NCI-H226 (cell line): Measurements from ENCODE around the gene MGST3.
"Not testable (repeated sequence)": the region's sequence is repeated elsewhere in the genome, so short reads cannot be mapped to it uniquely, and the experiment has no call there.

Experiments
- DNase-seq: peaks from one replicate; pipeline ENCODE4 v3.0.0-alpha.2; 2015

The MGST3 gene

DNA sequence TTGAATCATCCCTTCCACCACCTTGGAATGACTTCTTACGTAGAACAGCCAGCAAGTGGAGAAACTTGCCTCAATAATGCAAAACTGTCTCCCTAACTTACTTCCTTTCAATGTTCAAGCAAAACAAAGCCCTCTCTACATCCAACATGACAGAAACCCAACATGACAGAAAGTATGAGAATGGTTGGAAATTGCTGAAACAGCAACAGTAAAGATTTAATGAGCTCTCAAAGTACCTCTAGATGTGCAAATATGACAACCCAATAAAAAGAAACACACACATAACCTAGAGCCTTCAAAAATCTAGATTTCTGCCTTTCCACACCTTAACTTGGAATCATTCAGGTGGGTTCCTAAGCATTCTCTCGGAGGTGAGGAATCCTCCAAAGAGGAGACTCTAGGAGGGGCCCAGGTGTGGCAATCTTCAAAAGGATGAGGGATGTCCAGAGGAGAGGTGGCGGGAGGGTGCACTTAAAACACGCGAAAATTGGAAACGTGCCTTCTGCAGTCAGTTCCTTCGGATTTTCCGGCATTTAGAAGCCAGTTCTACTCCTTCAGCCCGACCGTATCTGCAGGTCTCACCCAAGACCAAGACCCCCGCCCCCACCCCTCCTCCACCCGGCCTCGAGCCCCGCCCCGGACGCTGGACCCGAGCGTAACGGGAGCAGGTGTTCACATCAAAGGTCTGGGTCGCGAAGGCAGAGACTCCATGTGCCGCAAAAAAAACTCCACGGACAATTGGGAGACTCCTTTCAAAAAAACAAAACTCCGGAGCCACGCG, 996 bp upstream of the MGST3 start:
- no peak for DNase-seq

DNA sequence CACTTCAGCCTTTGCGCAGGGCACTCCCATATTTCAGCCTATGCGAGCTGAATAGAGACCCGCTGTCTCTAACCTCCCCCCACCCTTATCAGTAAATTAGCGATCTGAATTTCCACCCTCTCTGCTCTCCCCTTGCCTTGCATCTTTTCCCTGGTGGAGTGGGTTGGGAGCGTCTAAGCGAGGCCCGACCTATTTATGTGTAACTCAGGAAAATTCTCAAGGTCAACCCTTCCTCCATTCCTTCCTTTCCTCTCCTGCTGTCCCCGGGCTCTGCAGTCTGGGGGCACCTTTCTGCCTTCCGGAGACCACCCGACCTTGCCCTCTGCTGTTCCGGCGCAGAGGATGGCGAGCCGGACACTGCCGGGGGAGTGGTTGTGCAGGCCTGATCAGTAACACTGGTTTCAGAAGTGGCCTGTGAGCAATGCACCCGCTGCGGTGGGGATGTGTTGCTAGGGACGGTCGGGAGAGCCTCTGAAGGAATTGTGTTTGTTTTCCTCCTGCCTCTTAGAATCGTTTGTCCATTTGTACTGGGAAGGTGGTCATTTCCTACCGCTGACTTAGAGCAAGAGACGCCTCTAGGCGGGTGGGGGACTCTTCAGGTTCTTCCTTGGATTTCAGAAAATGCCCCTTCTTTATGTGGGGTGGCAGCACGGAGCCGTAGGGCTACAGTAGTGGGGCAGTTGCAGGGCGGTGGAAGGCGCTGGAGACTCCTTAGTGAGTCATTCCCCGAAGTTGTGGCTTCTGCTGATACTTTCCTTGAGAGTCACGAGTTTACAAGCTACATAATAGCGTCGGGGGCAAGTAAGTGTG, 513 bp downstream of the MGST3 start:
- peak; percentile 82 for DNase-seq

- no peak for DNase-seq
Measured at GRCh38 chr1:165632152-165632469, 1.1 kb downstream of the MGST3 start.

GRCh38 chr1:165632491-165632890, 1.5 kb downstream of the MGST3 start:
- DNase-seq, result no peak

DNA sequence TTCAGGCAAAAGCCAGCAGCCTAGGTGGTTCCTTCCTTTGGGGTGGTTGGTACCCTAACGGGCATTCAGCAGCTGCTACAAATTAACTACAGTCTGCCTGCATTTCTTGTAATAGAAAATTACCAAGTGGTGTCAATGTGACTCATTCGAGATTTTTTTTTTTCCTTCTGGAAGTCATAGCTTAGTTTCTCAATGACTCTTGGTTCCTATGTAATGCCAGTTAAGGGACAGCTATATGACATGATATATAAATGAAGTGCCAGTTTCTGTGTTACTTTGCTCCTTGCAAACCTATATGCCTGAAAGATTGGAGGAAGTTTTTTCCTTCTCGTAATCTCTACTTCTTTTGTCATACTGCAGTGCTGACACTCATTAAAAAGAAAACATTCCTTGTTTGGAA, 2.6 kb downstream of the MGST3 start:
- no peak for DNase-seq

- DNase-seq, result no peak
Measured at GRCh38 chr1:165634154-165634921, 3.3 kb downstream of the MGST3 start.

DNA sequence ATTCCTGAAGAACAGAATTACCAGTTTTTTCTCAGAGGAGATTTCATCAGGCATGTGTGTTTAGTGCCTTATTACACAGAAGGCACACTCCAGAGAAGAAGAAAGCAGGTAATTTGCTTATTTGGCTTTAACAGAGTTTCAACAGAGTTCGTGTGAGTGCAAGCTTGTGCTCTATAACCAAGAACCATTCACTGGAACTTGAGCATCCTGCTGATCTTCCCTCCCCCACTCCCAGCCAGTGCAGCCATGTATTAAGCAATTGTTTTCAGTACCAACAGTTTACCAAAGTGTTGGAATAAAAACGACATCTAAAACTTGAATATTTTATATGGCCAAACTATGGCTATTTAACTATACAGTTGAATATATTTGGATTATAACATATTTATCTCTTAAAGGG, 4.3 kb downstream of the MGST3 start:
- no peak for DNase-seq

GRCh38 chr1:165635823-165636222, 4.8 kb downstream of the MGST3 start:
- DNase-seq, result no peak

- DNase-seq, result peak; percentile 41
Measured at GRCh38 chr1:165637427-165637826, 6.4 kb downstream of the MGST3 start.

- not testable (repeated sequence) for DNase-seq
Measured at GRCh38 chr1:165638211-165638610, 7.2 kb downstream of the MGST3 start.

DNA sequence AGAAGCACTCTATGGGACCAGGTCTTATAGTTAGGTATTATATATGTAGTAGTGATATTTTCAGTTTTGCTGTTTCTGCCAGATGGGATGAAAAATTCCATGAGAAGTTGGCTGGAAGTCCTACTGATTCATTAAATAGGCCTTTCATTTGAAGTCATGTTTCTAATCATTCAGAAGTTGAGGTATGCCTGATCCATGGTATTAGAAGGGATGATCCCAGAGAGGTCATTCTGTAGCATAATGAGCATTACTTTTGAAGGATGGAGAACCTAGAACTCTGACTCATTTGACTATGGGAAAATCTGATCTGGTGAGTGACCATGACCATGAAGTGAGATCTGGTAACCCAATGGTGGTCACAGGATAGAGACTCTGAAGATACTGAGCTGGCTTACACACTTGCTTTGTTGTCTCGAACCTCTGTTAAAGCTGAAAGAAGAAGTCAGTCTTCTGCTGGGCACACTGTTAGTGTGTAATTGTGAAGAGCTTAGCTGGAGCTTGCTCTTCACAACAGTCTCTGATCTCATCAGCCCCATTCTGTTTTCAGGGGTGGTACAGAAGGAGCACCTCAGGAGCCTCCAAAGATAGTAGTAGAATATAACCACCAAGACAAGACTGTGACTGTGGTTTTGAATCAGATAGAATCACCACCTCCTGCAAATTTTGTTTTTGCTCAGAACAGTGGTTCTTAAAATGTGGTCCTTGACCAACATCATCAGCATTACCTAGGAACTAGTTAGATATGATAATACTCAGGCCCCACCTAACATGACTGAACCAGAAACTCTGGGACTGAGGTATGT, 9.0 kb downstream of the MGST3 start:
- no peak for DNase-seq

DNA sequence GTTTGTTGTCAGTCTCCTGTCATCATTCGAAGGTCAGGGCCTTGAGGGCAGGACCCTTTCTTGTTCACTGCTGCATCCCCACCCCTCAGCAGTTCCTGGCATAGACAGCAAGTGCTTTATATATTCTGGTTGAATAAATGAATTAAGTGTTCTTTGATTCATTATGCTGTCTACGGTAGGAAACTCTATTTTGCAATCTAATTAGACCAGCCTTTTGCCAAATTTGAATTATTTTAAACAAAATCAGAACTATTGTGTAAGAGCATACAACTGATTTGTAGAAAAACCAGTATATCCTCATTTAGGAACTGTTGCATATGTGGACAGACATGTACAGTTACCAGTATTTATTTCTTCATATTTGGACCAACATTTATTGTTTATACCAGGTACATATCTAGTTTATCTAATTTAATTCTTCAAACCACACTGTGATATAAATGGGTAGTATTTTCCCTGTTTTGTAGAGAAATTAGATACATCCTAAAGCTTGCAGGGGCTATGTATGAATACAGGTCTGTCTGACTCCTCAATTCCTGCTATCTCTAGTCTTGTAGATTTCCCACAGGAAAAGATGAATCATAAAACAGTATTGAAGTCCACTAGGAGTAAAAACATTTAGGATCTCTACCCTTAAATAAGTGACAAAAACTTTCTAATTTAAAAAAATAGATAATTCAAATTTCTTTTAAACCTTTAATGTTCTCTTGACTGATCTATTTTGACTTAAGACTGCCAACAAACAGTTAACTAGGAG, 10.4 kb downstream of the MGST3 start:
- no peak for DNase-seq

DNA sequence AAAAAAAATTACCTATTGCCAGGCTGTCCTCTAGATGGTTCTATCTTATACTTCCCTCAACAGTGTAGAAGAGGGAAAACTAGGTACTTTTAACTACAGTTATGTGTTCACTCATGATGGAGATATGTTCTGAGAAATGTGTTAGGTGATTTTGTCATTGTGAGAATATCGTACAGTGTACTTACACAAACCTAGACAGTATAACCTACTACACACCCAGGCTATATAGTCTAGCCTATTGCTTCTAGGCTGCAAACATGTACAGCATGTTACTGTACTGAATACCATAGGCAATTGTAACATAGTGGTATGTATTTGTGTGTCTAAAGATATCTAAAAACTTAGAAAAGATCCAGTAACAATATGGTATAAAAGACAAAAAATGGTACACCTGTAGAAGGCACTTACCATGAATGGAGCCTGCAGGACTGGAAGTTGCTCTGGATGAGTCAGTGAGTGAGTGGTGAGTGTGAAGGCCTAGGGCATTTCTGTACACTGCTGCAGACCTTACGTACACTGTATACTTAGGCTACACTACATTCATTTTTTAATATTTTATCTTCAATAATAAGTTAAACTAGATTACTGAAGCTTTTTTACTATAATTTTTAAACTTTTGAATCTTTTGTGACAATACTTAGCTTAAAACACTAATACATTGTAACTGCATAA, 13.2 kb downstream of the MGST3 start:
- DNase-seq, result peak; percentile 20

GRCh38 chr1:165645654-165646366, 14.8 kb downstream of the MGST3 start:
- DNase-seq, result no peak

DNA sequence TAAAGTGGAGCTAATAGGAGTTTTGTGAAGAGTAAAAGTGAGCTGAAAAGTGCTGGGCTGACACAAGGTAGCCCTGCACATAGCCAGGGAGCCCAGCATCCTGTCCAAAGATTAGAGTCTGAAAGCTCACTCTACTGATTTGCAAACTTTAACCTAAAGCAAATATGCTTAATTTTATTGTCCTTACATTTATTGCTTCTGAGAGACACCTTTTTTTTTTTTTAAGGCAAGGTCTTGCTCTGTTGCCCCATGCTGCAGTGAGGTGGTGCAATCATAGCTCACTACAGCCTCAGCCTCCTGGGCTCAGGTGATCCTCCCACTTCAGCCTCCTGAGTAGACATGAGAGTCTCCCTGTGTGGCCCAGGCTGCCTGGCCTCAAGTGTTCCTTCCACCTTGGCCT, 16.5 kb downstream of the MGST3 start:
- no peak for DNase-seq

GRCh38 chr1:165647970-165648369, 16.9 kb downstream of the MGST3 start:
- no peak for DNase-seq

- DNase-seq, result no peak
Measured at GRCh38 chr1:165648919-165649572, 18.0 kb downstream of the MGST3 start.

DNA sequence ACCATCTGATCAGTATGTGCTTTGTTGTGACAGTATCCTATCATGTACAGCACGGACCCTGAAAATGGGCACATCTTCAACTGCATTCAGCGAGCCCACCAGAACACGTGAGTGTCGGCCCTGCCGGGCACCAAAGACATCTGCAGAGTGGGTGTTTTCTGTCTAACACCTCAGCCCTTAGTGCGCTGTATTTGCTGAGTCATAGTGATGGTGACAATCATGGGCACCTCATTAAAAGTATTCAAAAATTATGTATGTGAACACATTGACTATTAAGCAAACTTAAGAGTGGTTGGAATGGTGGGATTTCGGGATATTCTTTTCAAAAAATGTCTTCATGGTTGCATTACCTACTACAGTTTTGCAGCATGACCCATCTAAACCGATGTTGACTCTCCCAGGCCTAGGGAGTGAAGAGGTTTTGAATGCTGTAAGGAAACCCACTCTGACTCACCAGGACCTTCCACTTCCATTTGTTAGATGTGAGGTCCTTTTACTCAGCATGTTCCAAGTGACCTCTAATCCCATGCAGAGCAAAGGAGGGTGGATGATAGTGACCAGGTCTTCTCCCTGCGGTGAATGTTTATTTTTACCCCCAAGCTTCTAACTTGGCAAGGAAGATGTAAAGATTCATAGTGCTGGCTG, 20.1 kb downstream of the MGST3 start:
- no peak for DNase-seq

DNA sequence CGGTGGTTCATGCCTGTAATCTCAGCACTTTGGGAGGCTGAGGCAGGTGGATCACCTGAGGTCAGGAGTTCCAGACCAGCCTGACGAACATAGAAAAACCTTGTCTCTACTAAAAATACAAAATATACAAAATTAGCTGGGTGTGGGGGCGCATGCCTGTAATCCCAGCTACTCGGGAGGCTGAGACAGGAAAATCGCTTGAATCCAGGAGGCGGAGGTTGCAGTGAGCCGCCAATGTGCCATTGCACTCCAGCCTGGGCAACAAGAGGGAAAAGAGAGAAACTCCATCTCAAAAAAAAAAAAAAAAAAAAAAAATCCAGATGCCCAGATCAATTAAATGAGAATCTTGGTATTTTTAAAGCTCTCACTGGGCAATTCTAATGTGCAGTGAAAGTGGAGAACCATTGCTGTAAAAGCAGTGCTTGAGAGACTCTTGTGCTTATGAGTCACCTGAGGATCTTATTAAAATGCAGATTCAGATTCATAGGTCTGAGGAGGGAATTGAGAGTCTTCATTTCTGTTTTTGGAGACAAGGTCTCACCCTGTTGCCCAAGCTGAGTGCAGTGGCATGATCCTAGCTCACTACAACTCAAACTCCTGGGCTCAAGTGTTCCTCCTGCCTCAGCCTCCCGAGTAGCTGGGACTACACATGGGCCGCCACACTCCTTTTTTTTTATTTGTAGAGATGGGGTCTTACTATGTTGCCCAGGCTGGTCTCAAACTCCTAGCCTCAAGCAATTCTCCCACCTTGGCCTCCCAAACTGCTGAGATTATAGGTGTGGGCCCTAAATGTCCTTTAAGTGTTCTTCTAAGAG, 27.9 kb downstream of the MGST3 start:
- not testable (repeated sequence) for DNase-seq
